HEK293T (cell line): ENCODE measurements around the gene CTSH.

Experiments
- BHLHE40 ChIP-seq: fragments of 450-650 bp; IDR thresholded peaks from 2 replicates; pipeline ENCODE4 v1.6.1; 2016; ENCODE audit warnings: mild to moderate bottlenecking, moderate library complexity, borderline replicate concordance
- FOXA1 ChIP-seq: fragments of 450-650 bp; IDR thresholded peaks from 2 replicates; pipeline ENCODE4 v1.6.1; 2016; ENCODE audit warnings: mild to moderate bottlenecking
- FOXK2 ChIP-seq: fragments of 450-650 bp; IDR thresholded peaks from 2 replicates; pipeline ENCODE4 v1.6.1; 2016; ENCODE audit warnings: mild to moderate bottlenecking
- L3MBTL2 ChIP-seq: fragments of 450-650 bp; conservative IDR thresholded peaks from 2 replicates; pipeline ENCODE4 v1.6.1; 2016; ENCODE audit warnings: mild to moderate bottlenecking
- LEF1 ChIP-seq: fragments of 450-650 bp; IDR thresholded peaks from 2 replicates; pipeline ENCODE4 v1.6.1; 2017; ENCODE audit warnings: mild to moderate bottlenecking, borderline replicate concordance
- SP1 ChIP-seq: fragments of 450-650 bp; IDR thresholded peaks from 2 replicates; pipeline ENCODE4 v1.6.1; 2017
- TARDBP ChIP-seq: fragments of 450-650 bp; IDR thresholded peaks from 2 replicates; pipeline ENCODE4 v1.6.1; 2016

DNA sequence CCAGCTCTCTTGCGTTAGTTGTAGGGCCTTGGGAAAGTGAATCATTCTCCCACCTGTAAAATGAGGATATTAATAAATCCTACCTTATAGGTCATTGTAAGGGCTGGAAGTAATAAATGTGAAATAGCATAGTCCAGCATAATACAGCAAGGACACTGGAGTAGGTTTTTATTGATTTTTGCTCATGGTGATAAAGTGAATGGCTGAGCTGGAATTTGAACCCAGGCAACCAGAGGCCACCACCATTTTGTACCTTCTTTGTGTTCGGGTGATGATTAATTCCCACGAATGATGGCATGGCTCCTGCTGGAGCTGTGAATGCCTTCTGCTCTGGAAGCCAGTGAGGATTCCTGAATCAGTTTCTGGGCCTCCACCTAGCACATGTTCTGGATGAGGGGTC is 31.8 kb downstream of the CTSH start:
- TF ChIP-seq L3MBTL2 = no peak
- TF ChIP-seq BHLHE40 = no peak
- no peak for TF ChIP-seq TARDBP
- no peak for TF ChIP-seq FOXK2
- no peak for TF ChIP-seq SP1
- TF ChIP-seq LEF1 = no peak
- TF ChIP-seq FOXA1 = no peak
